ENCODE data around the gene SPOCK1. TPM values are rescaled to one million over a fixed set of nuclear protein-coding genes. Genes with fewer than 3 reads are reported as not detected.
"Not testable (repeated sequence)": the region's sequence is repeated elsewhere in the genome, so short reads cannot be mapped to it uniquely, and the experiment has no call there.

SPOCK1 gene
- total RNA-seq: 81.2 TPM

DNA sequence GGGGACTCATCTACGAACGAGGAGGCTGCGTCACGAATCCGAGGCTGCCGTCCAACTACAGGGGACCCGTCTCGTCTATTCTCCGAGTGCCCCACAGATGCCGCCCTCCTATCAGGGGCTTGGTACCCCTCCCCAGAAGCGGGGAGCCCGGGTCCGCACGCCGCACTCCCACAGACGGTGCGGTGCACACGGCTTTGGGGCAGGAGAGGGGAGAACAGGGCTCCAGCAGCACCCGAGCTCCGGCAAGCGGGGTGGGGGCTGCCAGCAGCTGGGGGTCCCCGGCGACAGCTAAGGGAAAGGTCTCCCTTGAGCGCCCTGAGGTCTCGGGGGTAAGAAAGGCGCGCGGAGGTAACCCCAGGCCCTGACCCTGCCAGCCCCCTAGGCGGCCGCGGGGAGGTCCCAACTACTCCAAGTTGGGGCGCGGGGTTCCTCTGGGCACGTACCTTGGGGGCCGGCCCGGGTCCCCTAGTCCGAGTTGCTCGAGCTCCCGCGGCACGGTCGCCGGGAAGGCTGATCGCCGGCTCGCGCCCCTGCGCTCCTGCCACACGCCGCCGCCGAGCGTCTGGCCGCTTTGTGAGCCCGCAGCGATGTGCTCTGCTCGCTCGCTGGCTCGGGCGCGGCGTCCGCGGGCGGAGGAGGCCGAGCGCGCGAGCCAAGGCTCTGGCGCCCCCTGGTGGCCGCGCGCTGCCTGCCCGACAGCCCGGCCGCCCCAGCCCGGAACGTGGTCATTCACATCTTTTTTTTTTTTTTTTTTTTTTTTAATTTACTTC is at the start of gene SPOCK1:
Gene SPOCK1, minus strand, starts transcription at position 591 of the 770 bp plus-strand sequence.
- H3K27ac ChIP-seq: no peak within 1 kb of the TSS

DNA sequence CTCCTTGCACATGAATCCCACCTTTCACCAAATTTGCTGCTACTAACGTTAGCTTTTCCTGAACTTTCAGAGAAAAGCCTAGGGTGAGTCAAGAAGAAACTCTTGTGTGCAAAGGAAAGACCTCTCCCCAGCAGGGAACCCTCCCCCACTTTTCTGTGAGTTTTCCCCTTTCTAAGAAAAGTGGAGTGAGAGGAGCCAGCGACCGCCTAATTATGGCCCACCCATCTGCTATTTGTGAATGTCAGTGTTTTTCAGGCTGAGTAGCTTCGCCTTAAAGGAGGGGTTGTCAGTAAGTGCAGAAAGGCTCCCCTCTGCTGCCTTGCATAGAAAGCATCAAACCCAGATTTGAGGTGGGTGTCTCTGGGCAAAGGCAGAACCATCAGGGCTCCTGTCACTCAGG is 46.8 kb upstream of the SPOCK1 start:
- Histone ChIP-seq H3K27ac (no peak overlapping the region), H3K4me3 (no peak overlapping the region), H3K4me1 (no peaks in the 10 kb centered on the region), H3K27me3 (no peaks in the 10 kb centered on the region), H3K9me3 (no peaks in the 10 kb centered on the region), H3K36me3 (no peaks in the 10 kb centered on the region)
- intact Hi-C loops (cut with DNase I): no loop called here
- no peak for DNase-seq (ENCODE audit: low spot score in 2 of 2)
- TF ChIP-seq, protein P1, sequence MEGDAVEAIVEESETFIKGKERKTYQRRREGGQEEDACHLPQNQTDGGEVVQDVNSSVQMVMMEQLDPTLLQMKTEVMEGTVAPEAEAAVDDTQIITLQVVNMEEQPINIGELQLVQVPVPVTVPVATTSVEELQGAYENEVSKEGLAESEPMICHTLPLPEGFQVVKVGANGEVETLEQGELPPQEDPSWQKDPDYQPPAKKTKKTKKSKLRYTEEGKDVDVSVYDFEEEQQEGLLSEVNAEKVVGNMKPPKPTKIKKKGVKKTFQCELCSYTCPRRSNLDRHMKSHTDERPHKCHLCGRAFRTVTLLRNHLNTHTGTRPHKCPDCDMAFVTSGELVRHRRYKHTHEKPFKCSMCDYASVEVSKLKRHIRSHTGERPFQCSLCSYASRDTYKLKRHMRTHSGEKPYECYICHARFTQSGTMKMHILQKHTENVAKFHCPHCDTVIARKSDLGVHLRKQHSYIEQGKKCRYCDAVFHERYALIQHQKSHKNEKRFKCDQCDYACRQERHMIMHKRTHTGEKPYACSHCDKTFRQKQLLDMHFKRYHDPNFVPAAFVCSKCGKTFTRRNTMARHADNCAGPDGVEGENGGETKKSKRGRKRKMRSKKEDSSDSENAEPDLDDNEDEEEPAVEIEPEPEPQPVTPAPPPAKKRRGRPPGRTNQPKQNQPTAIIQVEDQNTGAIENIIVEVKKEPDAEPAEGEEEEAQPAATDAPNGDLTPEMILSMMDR (IDR thresholded peaks at IDR 0.05): no peak

More for the DNA sequence above, at the start of gene SPOCK1:
- H3K4me1 ChIP-seq: peaks cover 4 to 6% of the 10 kb centered on the region in 2 donors
- no peaks in the 10 kb centered on the region for H3K27me3 ChIP-seq
- H3K4me3 ChIP-seq: peak within 1 kb of the TSS; percentile 68 to 90
- intact Hi-C loops (cut with DNase I): loop anchor here (1.0 to 10.0 kb wide), 7 partner anchors 32 to 696 kb away; no protein-coding TSS in a partner anchor
- TF ChIP-seq, protein P1 (IDR thresholded peaks at IDR 0.05): peak in 2 of 3 experiments; percentile 35 to 84
- DNase-seq (ENCODE audit: low spot score in 2 of 2): peak in 1 of 2 donors; percentile 83
- H3K9me3 ChIP-seq: no peaks in the 10 kb centered on the region
- H3K36me3 ChIP-seq: no peaks in the 10 kb centered on the region

- H3K27ac ChIP-seq; H3K36me3 ChIP-seq; H3K4me3 ChIP-seq; H3K9me3 ChIP-seq; H3K27me3 ChIP-seq; H3K4me1 ChIP-seq; DNase-seq (ENCODE audit: low spot score in 2 of 2); intact Hi-C loops (cut with DNase I): not testable (repeated sequence)
Measured at GRCh38 chr5:137535449-137535848, 36.3 kb upstream of the SPOCK1 start.

DNA sequence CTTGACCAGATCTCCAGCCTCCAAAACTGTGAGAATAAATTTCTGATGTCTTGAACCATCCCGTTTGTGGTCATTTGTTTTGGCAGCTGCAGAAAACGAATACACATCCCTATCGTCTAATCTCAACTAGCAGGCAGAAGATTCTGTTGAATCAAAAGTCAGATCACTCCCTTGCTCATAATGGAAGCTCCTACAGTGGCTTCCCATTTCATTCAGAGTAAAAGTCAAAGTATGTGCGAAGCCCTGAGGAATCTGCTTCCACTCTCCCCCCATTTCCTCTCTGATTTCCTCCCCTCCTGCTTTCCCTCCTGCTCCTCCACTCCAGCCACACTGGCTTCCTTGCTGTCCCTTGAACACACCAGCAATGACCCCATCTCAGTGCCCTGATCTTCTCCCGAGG is 34.8 kb upstream of the SPOCK1 start:
- Histone ChIP-seq H3K27ac (no peak overlapping the region), H3K27me3 (no peaks in the 10 kb centered on the region), H3K4me3 (no peak overlapping the region), H3K36me3 (no peaks in the 10 kb centered on the region), H3K4me1 (no peaks in the 10 kb centered on the region), H3K9me3 (peaks cover 0 to 5% of the 10 kb centered on the region in 2 donors)
- intact Hi-C loops (cut with DNase I): no loop called here
- no peak for DNase-seq (ENCODE audit: low spot score in 2 of 2)
- TF ChIP-seq, protein P1 (IDR thresholded peaks at IDR 0.05): no peak

DNA sequence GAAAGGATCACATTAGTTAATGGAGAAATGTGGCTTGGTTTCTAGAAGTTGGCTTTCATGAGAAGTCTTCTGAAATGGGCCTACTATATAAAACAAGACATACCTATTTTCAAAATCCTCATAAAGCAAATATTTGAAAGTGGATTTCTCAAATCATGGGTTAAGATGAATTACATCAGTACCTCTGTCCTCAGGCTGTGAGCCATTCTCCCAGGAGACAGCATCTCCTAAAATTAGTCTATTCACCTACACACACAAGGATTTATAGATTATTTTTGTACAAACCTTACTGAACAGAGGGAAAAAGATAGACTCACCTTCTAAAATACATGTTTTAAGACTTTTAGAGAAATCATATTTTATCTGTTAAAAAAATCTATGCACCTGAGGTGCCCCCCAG is 32.1 kb upstream of the SPOCK1 start:
- intact Hi-C loops (cut with DNase I): no loop called here
- no peak for DNase-seq (ENCODE audit: low spot score in 2 of 2)
- H3K36me3 ChIP-seq: no peaks in the 10 kb centered on the region
- H3K9me3 ChIP-seq: peaks cover 0 to 5% of the 10 kb centered on the region in 2 donors
- H3K27me3 ChIP-seq: no peaks in the 10 kb centered on the region
- no peaks in the 10 kb centered on the region for H3K4me1 ChIP-seq
- TF ChIP-seq, protein P1 (IDR thresholded peaks at IDR 0.05): no peak
- H3K4me3 ChIP-seq: no peak overlapping the region
- H3K27ac ChIP-seq: no peak overlapping the region

- Histone ChIP-seq H3K27ac (peak overlapping the region in 1 of 2 donors; percentile 54), H3K36me3 (no peaks in the 10 kb centered on the region), H3K4me3 (no peak overlapping the region), H3K9me3 (no peaks in the 10 kb centered on the region), H3K27me3 (no peaks in the 10 kb centered on the region), H3K4me1 (no peaks in the 10 kb centered on the region)
- intact Hi-C loops (cut with DNase I): no loop called here
- TF ChIP-seq, protein P1 (IDR thresholded peaks at IDR 0.05): no peak
- DNase-seq (ENCODE audit: low spot score in 2 of 2): no peak
Measured at GRCh38 chr5:137521246-137521645, 22.1 kb upstream of the SPOCK1 start.

Data from ascending aorta (tissue), 2 donors.